OCI-LY1 (cell line): ENCODE results near the gene LST1.

Source experiments
- H2AFZ ChIP-seq: fragments of 200-600 bp; sonication (generic), shearing (Covaris generic); 2 replicates; pipeline ENCODE4 v1.6.0; 2014; ENCODE audit warnings: antibody characterized with exemption, mild to moderate bottlenecking, low read length
- H3F3A ChIP-seq: fragments of 200-600 bp; sonication (generic), shearing (Covaris generic); 2 replicates; pipeline ENCODE4 v1.6.0; 2014; ENCODE audit warnings: mild to moderate bottlenecking, antibody characterized with exemption, low read length, moderate library complexity; ENCODE audit not compliant: insufficient read depth
- H3K27ac ChIP-seq: fragments of 200-600 bp; sonication (generic); 2 replicates; pipeline ENCODE4 v1.5.1; 2014; ENCODE audit warnings: low read length, mixed run types, mild to moderate bottlenecking, low read depth; ENCODE audit not compliant: poor library complexity, severe bottlenecking
- H3K27me3 ChIP-seq: fragments of 200-600 bp; sonication (generic); 2 replicates; pipeline ENCODE4 v1.6.0; 2014; ENCODE audit warnings: antibody characterized with exemption, mild to moderate bottlenecking, low read length, moderate library complexity; ENCODE audit not compliant: insufficient read depth
- H3K36me3 ChIP-seq: fragments of 200-600 bp; sonication (generic); 2 replicates; pipeline ENCODE4 v1.6.1; 2014; ENCODE audit warnings: mild to moderate bottlenecking, antibody characterized with exemption, low read length, moderate library complexity, mixed read lengths; ENCODE audit not compliant: insufficient read depth
- H3K4me1 ChIP-seq: fragments of 200-600 bp; sonication (generic); 2 replicates; pipeline ENCODE4 v1.5.1; 2014; ENCODE audit warnings: mild to moderate bottlenecking, low read length, moderate library complexity; ENCODE audit not compliant: insufficient read depth, severe bottlenecking
- H3K4me2 ChIP-seq: fragments of 200-600 bp; sonication (generic), shearing (Covaris generic); 2 replicates; pipeline ENCODE4 v1.6.1; 2014; ENCODE audit warnings: low read length
- H3K4me3 ChIP-seq: fragments of 200-600 bp; sonication (generic); 2 replicates; pipeline ENCODE4 v1.5.1; 2014; ENCODE audit warnings: low read length, low read depth, mild to moderate bottlenecking, mixed read lengths; ENCODE audit not compliant: poor library complexity, severe bottlenecking
- H3K79me2 ChIP-seq: fragments of 200-600 bp; shearing (Covaris generic); 2 replicates; pipeline ENCODE4 v1.6.1; 2016; ENCODE audit warnings: mixed run types, low read length, mixed read lengths; ENCODE audit not compliant: insufficient read depth
- H3K9ac ChIP-seq: fragments of 200-600 bp; sonication (generic), shearing (Covaris generic); 2 replicates; pipeline ENCODE4 v1.6.1; 2014; ENCODE audit warnings: mild to moderate bottlenecking, low read length, mixed read lengths
- H3K9me2 ChIP-seq: fragments of 200-600 bp; sonication (generic), shearing (Covaris generic); 2 replicates; pipeline ENCODE4 v1.6.1; 2014; ENCODE audit warnings: low read depth, mild to moderate bottlenecking, low read length, mixed read lengths
- H3K9me3 ChIP-seq: fragments of 200-600 bp; shearing (Covaris generic); 2 replicates; pipeline ENCODE4 v1.6.1; 2014; ENCODE audit warnings: low read length, mixed read lengths
- H4K20me1 ChIP-seq: fragments of 200-600 bp; sonication (generic), shearing (Covaris generic); 2 replicates; pipeline ENCODE4 v1.6.0; 2016; ENCODE audit warnings: mild to moderate bottlenecking, low read length; ENCODE audit not compliant: insufficient read depth
- EZH2 ChIP-seq: fragments of 200-600 bp; sonication (generic), shearing (Covaris generic); IDR thresholded peaks from 2 replicates; pipeline ENCODE4 v1.8.0; 2017; ENCODE audit warnings: borderline replicate concordance, mixed run types, mild to moderate bottlenecking, antibody characterized with exemption, low read length, moderate library complexity, mixed read lengths
- TF ChIP-seq, protein P1 (sequence below): fragments of 200-600 bp; sonication (generic), shearing (Covaris generic); IDR thresholded peaks from 2 replicates; pipeline ENCODE4 v1.5.1; 2017; ENCODE audit warnings: mild to moderate bottlenecking, antibody characterized with exemption, low read length, moderate library complexity, mixed read lengths

The LST1 gene

DNA sequence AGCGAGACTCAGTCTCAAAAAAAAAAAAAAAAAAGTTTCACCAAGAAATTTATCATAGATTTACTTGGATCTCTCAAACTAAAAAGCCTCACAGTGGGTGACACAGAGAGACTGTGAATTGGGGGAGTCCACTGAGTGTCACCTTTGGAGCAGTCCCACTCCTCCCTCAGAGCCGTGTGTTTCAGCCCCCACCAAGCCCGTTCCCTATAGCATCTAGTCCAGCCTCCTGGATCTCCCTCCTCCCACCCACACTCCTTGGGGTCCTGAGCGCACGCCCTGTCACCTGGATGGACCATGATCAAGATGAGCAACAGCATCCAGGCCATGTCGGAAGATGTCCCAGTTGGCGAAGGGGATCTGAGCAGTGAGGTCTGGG is 6.3 kb downstream of the LST1 start:
- H3K79me2 ChIP-seq: no peaks in the 10 kb centered on the region
- no peak overlapping the region for H3K9ac ChIP-seq
- 0 out of 2 replicates have a peak overlapping the region, but pooled peaks have one; percentile 3 for H3K4me2 ChIP-seq
- H3K36me3 ChIP-seq: no peaks in the 10 kb centered on the region
- H3F3A ChIP-seq: no peaks in the 10 kb centered on the region
- H3K4me3 ChIP-seq: no peak overlapping the region
- H3K4me1 ChIP-seq: peaks cover 13% of the 10 kb centered on the region
- no peaks in the 10 kb centered on the region for H3K9me2 ChIP-seq
- no peaks in the 10 kb centered on the region for H4K20me1 ChIP-seq
- no peaks in the 10 kb centered on the region for H3K9me3 ChIP-seq
- TF ChIP-seq, protein P1, sequence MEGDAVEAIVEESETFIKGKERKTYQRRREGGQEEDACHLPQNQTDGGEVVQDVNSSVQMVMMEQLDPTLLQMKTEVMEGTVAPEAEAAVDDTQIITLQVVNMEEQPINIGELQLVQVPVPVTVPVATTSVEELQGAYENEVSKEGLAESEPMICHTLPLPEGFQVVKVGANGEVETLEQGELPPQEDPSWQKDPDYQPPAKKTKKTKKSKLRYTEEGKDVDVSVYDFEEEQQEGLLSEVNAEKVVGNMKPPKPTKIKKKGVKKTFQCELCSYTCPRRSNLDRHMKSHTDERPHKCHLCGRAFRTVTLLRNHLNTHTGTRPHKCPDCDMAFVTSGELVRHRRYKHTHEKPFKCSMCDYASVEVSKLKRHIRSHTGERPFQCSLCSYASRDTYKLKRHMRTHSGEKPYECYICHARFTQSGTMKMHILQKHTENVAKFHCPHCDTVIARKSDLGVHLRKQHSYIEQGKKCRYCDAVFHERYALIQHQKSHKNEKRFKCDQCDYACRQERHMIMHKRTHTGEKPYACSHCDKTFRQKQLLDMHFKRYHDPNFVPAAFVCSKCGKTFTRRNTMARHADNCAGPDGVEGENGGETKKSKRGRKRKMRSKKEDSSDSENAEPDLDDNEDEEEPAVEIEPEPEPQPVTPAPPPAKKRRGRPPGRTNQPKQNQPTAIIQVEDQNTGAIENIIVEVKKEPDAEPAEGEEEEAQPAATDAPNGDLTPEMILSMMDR: no peak
- TF ChIP-seq EZH2: no peak
- H3K27ac ChIP-seq: no peak overlapping the region
- H3K27me3 ChIP-seq: no peaks in the 10 kb centered on the region
- H2AFZ ChIP-seq: peak overlapping the region; percentile 18; the same call in 1 of the 2 replicates

DNA sequence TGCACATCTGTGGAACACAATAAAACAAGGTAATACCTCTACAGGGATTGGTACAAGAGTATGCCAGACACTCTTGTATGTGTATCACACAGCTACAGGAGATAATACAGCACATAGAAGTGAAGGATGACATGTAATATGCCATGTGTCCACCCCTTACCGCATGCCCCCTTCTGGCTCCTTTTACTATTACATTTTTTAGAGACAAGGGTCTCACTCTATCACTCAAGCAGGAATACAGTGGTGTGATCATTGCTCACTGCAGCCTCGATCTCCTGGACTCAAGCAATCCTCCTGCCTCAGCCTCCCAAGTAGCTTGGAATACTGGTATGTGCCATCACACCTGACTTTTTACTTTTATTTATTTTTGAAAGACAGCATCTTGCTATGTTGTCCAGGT is 10.9 kb downstream of the LST1 start:
- Histone ChIP-seq H3K9ac (no peak overlapping the region), H3K79me2 (no peaks in the 10 kb centered on the region), H3K36me3 (no peaks in the 10 kb centered on the region), H3K4me1 (peaks cover 13% of the 10 kb centered on the region), H3F3A (no peaks in the 10 kb centered on the region), H3K4me2 (no peak overlapping the region), H3K4me3 (no peak overlapping the region), H3K9me2 (no peaks in the 10 kb centered on the region), H3K27ac (peak overlapping the region; percentile 33), H2AFZ (no peak overlapping the region), H3K27me3 (no peaks in the 10 kb centered on the region), H3K9me3 (no peaks in the 10 kb centered on the region), H4K20me1 (no peaks in the 10 kb centered on the region)
- TF ChIP-seq, protein P1: peak; percentile 64
- no peak for TF ChIP-seq EZH2

DNA sequence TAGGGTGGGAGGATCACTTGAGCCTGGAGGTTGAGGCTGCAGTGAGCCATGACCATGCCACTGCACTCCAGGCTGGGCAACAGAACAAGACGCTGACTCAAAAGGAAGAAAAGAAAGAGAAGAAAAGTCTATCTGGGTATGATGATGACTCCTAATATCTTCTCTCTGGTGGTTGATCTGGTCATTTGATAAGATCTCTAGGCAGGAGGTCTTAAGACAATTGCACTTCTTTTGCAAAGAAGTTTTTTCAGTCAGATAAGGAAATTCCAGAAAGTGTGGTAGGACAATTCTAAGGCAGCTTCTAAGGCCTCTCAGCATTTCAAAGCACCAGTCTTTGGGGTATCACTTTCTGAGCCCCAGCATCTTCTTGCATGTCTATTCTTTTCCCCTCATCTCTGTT is 21.2 kb downstream of the LST1 start:
- H2AFZ ChIP-seq: no peak overlapping the region
- no peak overlapping the region for H3K4me3 ChIP-seq
- H3K4me1 ChIP-seq: peaks cover 5% of the 10 kb centered on the region
- no peaks in the 10 kb centered on the region for H4K20me1 ChIP-seq
- no peaks in the 10 kb centered on the region for H3K9me2 ChIP-seq
- no peak overlapping the region for H3K27ac ChIP-seq
- H3K9ac ChIP-seq: no peak overlapping the region
- no peak overlapping the region for H3K4me2 ChIP-seq
- no peaks in the 10 kb centered on the region for H3K9me3 ChIP-seq
- H3K36me3 ChIP-seq: no peaks in the 10 kb centered on the region
- H3K79me2 ChIP-seq: no peaks in the 10 kb centered on the region
- H3K27me3 ChIP-seq: no peaks in the 10 kb centered on the region
- TF ChIP-seq, protein P1: no peak
- TF ChIP-seq EZH2: no peak
- H3F3A ChIP-seq: no peaks in the 10 kb centered on the region
